ENCODE data around the gene LTN1.
"Not testable (repeated sequence)": the region's sequence is repeated elsewhere in the genome, so short reads cannot be mapped to it uniquely, and the experiment has no call there.

LTN1 gene

GRCh38 chr21:28931708-28932372 is 60.8 kb downstream of the LTN1 start:
- DNase-seq (ENCODE audit: low read depth) = not testable (repeated sequence)

GRCh38 chr21:28928578-28929420 is 63.9 kb downstream of the LTN1 start:
- no peak for DNase-seq (ENCODE audit: low read depth)

GRCh38 chr21:28927130-28927529 is 65.5 kb downstream of the LTN1 start:
- DNase-seq (ENCODE audit: low read depth) = no peak

- no peak for DNase-seq (ENCODE audit: low read depth)
Measured at GRCh38 chr21:28923439-28923975, 69.2 kb downstream of the LTN1 start.

GRCh38 chr21:28922368-28922767 is 70.3 kb downstream of the LTN1 start:
- DNase-seq (ENCODE audit: low read depth) = no peak

- no peak for DNase-seq (ENCODE audit: low read depth)
Measured at GRCh38 chr21:28916150-28916893, 76.4 kb downstream of the LTN1 start.

GRCh38 chr21:28913071-28913470 is 79.6 kb downstream of the LTN1 start:
- DNase-seq (ENCODE audit: low read depth) = no peak

- DNase-seq (ENCODE audit: low read depth) = no peak
Measured at GRCh38 chr21:28910280-28910887, 82.3 kb downstream of the LTN1 start.

- DNase-seq (ENCODE audit: low read depth) = no peak
Measured at GRCh38 chr21:28908351-28908750, 84.3 kb downstream of the LTN1 start.

- no peak for DNase-seq (ENCODE audit: low read depth)
Measured at GRCh38 chr21:28906841-28907240, 85.8 kb downstream of the LTN1 start.

- DNase-seq (ENCODE audit: low read depth) = no peak
Measured at GRCh38 chr21:28906236-28906635, 86.4 kb downstream of the LTN1 start.

- no peak for DNase-seq (ENCODE audit: low read depth)
Measured at GRCh38 chr21:28904961-28905435, 87.7 kb downstream of the LTN1 start.

GRCh38 chr21:28903448-28903847 is 89.2 kb downstream of the LTN1 start:
- DNase-seq (ENCODE audit: low read depth) = no peak

- DNase-seq (ENCODE audit: low read depth) = no peak
Measured at GRCh38 chr21:28900481-28900880, 92.2 kb downstream of the LTN1 start.

- no peak for DNase-seq (ENCODE audit: low read depth)
Measured at GRCh38 chr21:28899744-28900143, 92.9 kb downstream of the LTN1 start.

- DNase-seq (ENCODE audit: low read depth) = no peak
Measured at GRCh38 chr21:28899220-28899619, 93.5 kb downstream of the LTN1 start.

GRCh38 chr21:28893687-28894086 is 99.0 kb downstream of the LTN1 start:
- DNase-seq (ENCODE audit: low read depth) = no peak

GRCh38 chr21:28892199-28893111 is 100.2 kb downstream of the LTN1 start:
- DNase-seq (ENCODE audit: low read depth) = no peak

GRCh38 chr21:28885853-28886177 is 106.9 kb downstream of the LTN1 start:
- no peak for DNase-seq (ENCODE audit: low read depth)

GRCh38 chr21:28884976-28885852 is 107.5 kb downstream of the LTN1 start:
- peak; percentile 84 for DNase-seq (ENCODE audit: low read depth)

All from T-helper 22 cell (primary cell).